ENCODE results near the gene GAREM1. TPM values are rescaled to one million over a fixed set of nuclear protein-coding genes. Genes with fewer than 3 reads are reported as not detected.

The GAREM1 gene
- total and polyA plus RNA-seq, 9 of the 15 experiments (the other 6 are each of a cell fraction or from before 2014, with no cell fraction given) = 0.03 to 0.33 (median 0.07) TPM; not detected in 1

DNA sequence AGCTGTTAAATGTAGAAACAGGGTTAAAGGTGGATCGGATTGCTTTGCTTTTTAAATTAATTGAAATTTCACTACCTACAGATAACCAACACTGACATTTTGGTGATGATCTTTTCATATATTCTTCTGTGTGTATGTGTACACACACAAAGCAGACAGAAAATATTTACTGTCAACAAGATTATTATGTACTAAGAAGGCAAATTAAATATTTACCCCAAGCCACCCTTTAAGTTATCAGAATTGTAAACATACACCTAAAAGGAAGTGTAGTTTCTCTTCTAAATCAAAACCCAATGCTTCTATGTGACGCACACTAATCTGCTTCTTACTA is 98.7 kb downstream of the GAREM1 start:
- Histone ChIP-seq H3K27ac (ENCODE audit: extremely low read depth, low read depth, low read length) (no peak overlapping the region), H3K4me3 (no peak overlapping the region), H3K9ac (ENCODE audit: insufficient read depth in 1 of 2, low read depth in 2 of 2, low read length in 2 of 2) (no peak overlapping the region), H3K9me3 (replicated peaks; ENCODE audit: control insufficient read depth, insufficient read depth, low read depth, low read length) (no peaks in the 10 kb centered on the region), H3K79me2 (ENCODE audit: control insufficient read depth, insufficient read depth, low read length) (no peaks in the 10 kb centered on the region), H3K4me1 (replicated peaks in 1 of 2; ENCODE audit: control insufficient read depth in 2 of 2, insufficient read depth in 2 of 2, low read length in 2 of 2) (no peaks in the 10 kb centered on the region), H3K27me3 (ENCODE audit: control insufficient read depth in 2 of 2, insufficient read depth in 2 of 2, low read length in 2 of 2) (no peaks in the 10 kb centered on the region), H3K9me1 (ENCODE audit: control insufficient read depth, insufficient read depth, low read length) (no peaks in the 10 kb centered on the region), H2AFZ (ENCODE audit: low read depth, low read length) (no peak overlapping the region), H3K36me3 (ENCODE audit: control insufficient read depth, insufficient read depth, low read length) (no peaks in the 10 kb centered on the region), H3K4me2 (ENCODE audit: insufficient read depth, low read length) (no peak overlapping the region), H4K20me1 (replicated peaks; ENCODE audit: control insufficient read depth, insufficient read depth, low read length) (no peaks in the 10 kb centered on the region)
- ChIA-PET POLR2A (no interaction called here), CTCF (ENCODE audit: low intra/inter-chr PET ratio) (no interaction called here)
- TF ChIP-seq ZNF124 (CRISPR knock-in tag; IDR thresholded peaks at IDR 0.05) = no peak
- no peak for TF ChIP-seq COPS2 (conservative IDR thresholded peaks at IDR 0.05)
- TF ChIP-seq, protein P1, sequence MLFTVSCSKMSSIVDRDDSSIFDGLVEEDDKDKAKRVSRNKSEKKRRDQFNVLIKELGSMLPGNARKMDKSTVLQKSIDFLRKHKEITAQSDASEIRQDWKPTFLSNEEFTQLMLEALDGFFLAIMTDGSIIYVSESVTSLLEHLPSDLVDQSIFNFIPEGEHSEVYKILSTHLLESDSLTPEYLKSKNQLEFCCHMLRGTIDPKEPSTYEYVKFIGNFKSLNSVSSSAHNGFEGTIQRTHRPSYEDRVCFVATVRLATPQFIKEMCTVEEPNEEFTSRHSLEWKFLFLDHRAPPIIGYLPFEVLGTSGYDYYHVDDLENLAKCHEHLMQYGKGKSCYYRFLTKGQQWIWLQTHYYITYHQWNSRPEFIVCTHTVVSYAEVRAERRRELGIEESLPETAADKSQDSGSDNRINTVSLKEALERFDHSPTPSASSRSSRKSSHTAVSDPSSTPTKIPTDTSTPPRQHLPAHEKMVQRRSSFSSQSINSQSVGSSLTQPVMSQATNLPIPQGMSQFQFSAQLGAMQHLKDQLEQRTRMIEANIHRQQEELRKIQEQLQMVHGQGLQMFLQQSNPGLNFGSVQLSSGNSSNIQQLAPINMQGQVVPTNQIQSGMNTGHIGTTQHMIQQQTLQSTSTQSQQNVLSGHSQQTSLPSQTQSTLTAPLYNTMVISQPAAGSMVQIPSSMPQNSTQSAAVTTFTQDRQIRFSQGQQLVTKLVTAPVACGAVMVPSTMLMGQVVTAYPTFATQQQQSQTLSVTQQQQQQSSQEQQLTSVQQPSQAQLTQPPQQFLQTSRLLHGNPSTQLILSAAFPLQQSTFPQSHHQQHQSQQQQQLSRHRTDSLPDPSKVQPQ (CRISPR knock-in tag; IDR thresholded peaks at IDR 0.05; ENCODE audit: borderline replicate concordance) = no peak
- no peak for TF ChIP-seq BRCA1 (IDR thresholded peaks at IDR 0.05)
- TF ChIP-seq BRCA1 (CRISPR knock-in tag; IDR thresholded peaks at IDR 0.05) = no peak
- TF ChIP-seq TAF1 (IDR thresholded peaks at IDR 0.05; ENCODE audit: control insufficient read depth, extremely low read depth, insufficient read depth, low read length, severe bottlenecking) = no peak
- TF ChIP-seq SAFB (IDR thresholded peaks at IDR 0.05; ENCODE audit: borderline replicate concordance, low read depth, low read length) = no peak
- no peak for TF ChIP-seq EP400 (IDR thresholded peaks at IDR 0.05)
- no peak for TF ChIP-seq GABPA (tag; conservative IDR thresholded peaks at IDR 0.05; ENCODE audit: low read depth)
- TF ChIP-seq, protein P2, sequence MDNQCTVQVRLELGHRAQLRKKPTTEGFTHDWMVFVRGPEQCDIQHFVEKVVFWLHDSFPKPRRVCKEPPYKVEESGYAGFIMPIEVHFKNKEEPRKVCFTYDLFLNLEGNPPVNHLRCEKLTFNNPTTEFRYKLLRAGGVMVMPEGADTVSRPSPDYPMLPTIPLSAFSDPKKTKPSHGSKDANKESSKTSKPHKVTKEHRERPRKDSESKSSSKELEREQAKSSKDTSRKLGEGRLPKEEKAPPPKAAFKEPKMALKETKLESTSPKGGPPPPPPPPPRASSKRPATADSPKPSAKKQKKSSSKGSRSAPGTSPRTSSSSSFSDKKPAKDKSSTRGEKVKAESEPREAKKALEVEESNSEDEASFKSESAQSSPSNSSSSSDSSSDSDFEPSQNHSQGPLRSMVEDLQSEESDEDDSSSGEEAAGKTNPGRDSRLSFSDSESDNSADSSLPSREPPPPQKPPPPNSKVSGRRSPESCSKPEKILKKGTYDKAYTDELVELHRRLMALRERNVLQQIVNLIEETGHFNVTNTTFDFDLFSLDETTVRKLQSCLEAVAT (IDR thresholded peaks at IDR 0.05) = no peak
- ATAC-seq = no peak
- 5% methylated on average over 2 of the region's 2 CpGs for WGBS (ENCODE audit: insufficient coverage, low coverage, missing lambda C conversion rate)
- intact Hi-C loops (cut with micrococcal nuclease) (no loop called here), in situ Hi-C loops (cut with MboI) (no loop called here)
- FAIRE-seq = no peak
- BruUV-seq (replicated peaks) = no TSS peak
- DNase-seq (ENCODE audit: extremely low read depth in 1 of 4, low spot score in 3 of 4) = no peak
